NCI-H345 (cell line): ENCODE results near the gene VSIG10.
"Not testable (repeated sequence)": the region's sequence is repeated elsewhere in the genome, so short reads cannot be mapped to it uniquely, and the experiment has no call there.

Experiments
- DNase-seq: peaks from one replicate; lab custom pipeline; 2025; lab: John Stamatoyannopoulos, UW

The VSIG10 gene

DNA sequence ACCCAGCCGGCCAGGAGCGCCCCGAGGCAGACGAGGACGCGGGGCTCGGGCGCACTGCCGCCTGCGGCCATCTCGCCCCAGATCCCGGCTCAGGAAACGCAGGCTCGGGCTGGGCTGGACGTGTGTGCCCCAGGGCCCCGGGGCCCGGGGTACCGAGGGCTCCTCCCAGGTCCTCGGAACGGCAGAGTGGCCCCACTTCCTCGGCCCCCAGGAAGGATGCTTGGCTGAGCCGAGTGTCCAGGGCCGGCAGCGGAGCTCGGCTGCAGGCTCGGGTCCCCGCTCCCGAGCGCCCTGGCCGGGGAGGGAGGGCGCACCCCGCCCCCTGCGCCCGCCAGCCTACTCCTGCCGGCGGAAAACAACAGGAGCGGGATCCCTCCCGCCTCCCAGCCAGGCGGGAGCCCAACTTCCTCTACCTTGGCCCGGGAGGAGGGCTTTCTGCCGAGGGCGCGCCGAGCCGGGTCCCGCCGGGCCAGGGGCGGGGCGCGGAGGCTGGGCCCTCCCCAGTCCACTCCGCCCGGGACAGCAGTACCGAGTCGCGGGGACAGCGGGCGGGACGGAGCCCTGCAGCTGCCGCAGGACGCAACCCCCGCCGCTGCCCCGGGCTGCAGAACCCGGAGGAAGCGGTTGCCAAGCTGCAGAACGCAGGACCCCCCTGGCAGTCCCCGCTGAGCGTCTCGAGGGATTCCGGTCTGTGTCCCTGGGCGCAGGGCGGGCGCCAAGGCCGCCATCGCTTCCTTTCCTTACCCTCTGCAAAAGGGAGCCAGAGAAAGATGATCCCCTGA is at the start of gene VSIG10:
Gene VSIG10 (minus strand): TSS at position 411 of the 782 bp plus-strand sequence. CDS start 340 bp downstream, at position 71.
- peak; percentile 84 for DNase-seq

GRCh38 chr12:118151755-118152154 is 47.9 kb upstream of the VSIG10 start:
- no peak for DNase-seq

- DNase-seq, result no peak
These were observed 46.8 kb upstream of the VSIG10 start for GRCh38 chr12:118150625-118151024.

DNA sequence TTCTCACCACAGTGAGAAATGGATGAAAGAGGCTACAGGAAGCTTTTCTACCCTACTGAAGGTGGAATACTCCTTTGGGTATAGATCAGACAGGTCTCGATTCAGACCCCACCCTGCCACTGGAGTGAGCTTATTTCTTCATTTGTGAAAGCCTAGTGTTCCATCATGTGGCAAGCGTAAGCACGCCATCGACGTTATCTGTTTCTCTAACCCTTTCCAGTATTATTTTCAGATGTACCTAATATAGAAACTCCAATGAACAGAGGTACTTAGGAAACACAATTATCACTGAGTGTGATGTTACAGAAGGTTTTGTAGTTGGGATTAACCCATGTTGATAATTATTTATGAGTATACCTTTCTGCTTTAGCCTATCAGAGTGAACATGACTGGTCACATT is 44.5 kb upstream of the VSIG10 start:
- DNase-seq, result no peak

DNA sequence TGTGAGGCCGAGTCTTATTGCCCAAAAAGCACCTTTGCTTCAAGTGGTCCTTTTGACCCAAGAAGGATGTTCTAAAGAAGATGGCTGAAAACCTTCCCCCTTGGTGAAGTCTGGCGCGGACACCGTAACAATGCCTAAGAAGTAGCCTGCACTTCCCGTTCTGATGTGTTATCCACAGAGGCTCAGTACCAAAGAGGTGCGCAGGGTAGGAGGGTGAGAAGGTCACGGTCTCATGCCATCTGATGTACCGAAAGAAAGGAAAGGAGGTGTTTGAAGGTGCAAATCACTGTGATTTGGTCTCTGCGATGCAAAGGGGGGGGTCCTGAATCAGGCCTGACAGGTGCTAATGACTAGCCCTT is 42.0 kb upstream of the VSIG10 start:
- no peak for DNase-seq

GRCh38 chr12:118145113-118145797 is 41.4 kb upstream of the VSIG10 start:
- DNase-seq, result no peak

DNA sequence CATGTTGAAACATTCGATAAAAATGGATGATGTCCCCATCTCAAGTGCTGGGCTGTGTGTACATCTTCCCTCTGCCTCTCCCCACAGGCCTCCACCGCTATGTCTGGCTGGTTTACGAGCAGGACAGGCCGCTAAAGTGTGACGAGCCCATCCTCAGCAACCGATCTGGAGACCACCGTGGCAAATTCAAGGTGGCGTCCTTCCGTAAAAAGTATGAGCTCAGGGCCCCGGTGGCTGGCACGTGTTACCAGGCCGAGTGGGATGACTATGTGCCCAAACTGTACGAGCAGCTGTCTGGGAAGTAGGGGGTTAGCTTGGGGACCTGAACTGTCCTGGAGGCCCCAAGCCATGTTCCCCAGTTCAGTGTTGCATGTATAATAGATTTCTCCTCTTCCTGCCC is 40.7 kb upstream of the VSIG10 start:
- DNase-seq, result no peak

GRCh38 chr12:118140825-118141224 is 37.0 kb upstream of the VSIG10 start:
- DNase-seq, result no peak

- DNase-seq, result no peak
These were observed 33.4 kb upstream of the VSIG10 start for GRCh38 chr12:118137148-118137678.

GRCh38 chr12:118136559-118137003 is 32.8 kb upstream of the VSIG10 start:
- DNase-seq, result no peak

- DNase-seq, result peak; percentile 30
These were observed 32.2 kb upstream of the VSIG10 start, which contains the start of gene PEBP1 for GRCh38 chr12:118135788-118136558. TSS of gene PEBP1 (plus strand) at chr12:118136124. CDS start at chr12:118136210, 86 bp downstream.

- not testable (repeated sequence) for DNase-seq
These were observed 25.6 kb upstream of the VSIG10 start for GRCh38 chr12:118129436-118129835.

GRCh38 chr12:118127867-118128266 is 24.1 kb upstream of the VSIG10 start:
- no peak for DNase-seq

DNA sequence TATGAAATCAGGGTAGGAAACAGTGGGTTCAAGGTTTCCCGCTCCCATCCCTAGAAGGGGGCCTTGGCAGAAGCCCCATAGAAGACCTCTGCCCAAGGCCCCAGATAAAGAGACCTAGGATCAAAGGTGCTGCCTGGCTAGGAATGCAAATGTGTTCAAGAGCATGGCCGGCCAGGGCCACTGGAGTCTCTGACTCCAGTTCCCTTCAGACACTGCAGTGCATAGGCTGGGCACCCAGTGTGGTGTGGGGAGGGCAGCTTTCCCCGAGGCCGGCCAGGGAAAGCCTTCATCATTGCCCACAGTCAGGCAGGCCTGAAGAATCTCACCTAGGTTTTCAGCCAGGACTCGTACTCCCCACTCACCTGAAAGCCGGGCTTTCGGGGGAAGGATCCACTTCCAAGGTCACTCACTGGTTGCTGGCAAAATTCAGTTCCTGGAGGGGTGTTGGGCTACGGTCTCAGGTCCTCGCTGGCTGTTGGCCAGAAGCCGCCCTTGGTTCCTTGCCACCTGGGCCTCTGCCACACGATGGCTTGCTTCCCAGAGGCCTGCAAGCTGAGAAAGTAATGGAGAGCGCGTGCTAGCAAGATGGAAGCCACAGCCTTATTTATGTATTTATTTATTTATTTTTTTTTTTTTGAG is 22.4 kb upstream of the VSIG10 start:
- DNase-seq, result no peak

- DNase-seq, result no peak
These were observed 21.9 kb upstream of the VSIG10 start for GRCh38 chr12:118125743-118126118.

GRCh38 chr12:118124333-118124874 is 20.6 kb upstream of the VSIG10 start:
- DNase-seq, result no peak

GRCh38 chr12:118122264-118122663 is 18.5 kb upstream of the VSIG10 start:
- no peak for DNase-seq

- peak; percentile 62 for DNase-seq
These were observed 17.0 kb upstream of the VSIG10 start for GRCh38 chr12:118120579-118121363.

DNA sequence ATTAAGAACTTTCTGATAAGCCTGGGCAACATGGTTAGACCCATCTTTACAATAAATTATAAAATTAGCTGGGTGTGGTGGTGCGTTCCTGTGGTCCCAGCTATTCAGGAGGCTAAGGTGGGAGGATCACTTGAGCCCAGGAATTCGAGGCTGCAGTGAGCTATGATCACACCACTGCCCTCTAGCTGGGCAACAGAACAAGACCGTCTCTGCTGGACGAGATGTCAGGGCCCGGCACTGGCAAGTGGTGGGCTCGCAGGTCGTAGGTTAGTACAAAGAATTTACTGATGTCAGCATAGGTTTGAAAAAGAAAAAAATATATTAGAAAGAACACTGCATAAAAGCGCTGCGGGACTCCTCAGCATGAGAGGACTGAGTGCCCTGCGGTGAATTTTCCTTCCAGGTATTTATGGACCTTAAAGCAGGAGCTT is 15.7 kb upstream of the VSIG10 start:
- no peak for DNase-seq

DNA sequence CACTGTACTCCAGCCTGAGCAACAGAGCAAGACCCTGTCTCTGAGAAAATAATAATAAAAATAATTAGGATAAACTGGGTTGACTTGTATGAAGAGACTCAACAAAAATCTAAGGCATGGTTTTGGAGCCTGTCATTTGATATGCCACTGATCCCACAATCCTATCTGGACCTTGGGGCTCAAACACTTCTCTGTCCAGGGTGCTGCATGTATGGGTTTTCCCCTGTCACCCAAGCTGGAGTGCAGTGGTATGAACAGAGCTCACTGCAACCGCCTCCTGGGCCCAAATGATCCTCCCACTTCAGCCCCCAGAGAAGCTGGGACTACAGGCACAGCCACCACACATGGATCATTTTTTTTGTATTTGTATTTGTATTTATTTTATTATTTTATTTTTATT is 5.3 kb upstream of the VSIG10 start:
- no peak for DNase-seq

DNA sequence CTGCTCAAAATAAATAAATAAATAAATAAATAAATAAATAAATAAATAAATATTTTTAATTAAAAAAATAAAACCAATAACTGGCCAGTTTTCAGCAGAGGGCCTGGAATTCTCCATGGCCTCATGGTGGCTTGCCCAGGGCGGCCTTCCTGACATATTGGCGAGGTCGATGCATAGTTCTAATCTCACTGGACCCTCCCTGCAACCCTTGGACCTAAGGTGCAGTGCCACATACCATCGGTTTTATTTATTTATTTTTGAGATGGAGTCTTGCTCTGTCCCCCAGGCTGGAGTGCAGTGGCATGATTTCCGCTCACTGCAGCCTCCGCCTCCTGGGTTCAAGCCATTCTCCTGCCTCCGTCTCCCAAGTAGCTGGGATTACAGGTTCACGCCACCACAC is 3.9 kb upstream of the VSIG10 start:
- no peak for DNase-seq
